ENCODE results near the gene PLBD2.

- TF ChIP-seq HMGXB4 (CRISPR knock-in tag; IDR thresholded peaks at IDR 0.05) (no peak), SIN3A (IDR thresholded peaks at IDR 0.05; ENCODE audit: borderline replicate concordance in 2 of 2, control insufficient read depth in 1 of 2, low read depth in 2 of 2, low read length in 2 of 2) (no peak), EHMT2 (IDR thresholded peaks at IDR 0.05) (no peak), ZBTB2 (IDR thresholded peaks at IDR 0.05) (no peak), FOXA1 (IDR thresholded peaks at IDR 0.05; ENCODE audit: borderline replicate concordance) (no peak)
Observed at GRCh38 chr12:113351089-113351488, 7.3 kb upstream of the PLBD2 start.

All from K562 (cell line).